Measurements from ENCODE around the gene WDFY4.

GRCh38 chr10:48782386-48782785 is 97.7 kb downstream of the WDFY4 start:
- TF ChIP-seq CTCF (IDR thresholded peaks at IDR 0.05) (no peak), POLR2AphosphoS5 (IDR thresholded peaks at IDR 0.05) (no peak), EP300 (IDR thresholded peaks at IDR 0.05; ENCODE audit: low read depth) (no peak), POLR2A (IDR thresholded peaks at IDR 0.05) (no peak)
